Stomach smooth muscle (tissue), 2 donors: ENCODE data around the gene ZNF605.
A peak's percentile ranks its signal among the peaks of the same experiment; 100 is the strongest.
"Not testable (repeated sequence)": the region's sequence is repeated elsewhere in the genome, so short reads cannot be mapped to it uniquely, and the experiment has no call there.

ENCODE experiments used
- H3K27ac ChIP-seq: one replicate; pipeline ENCODE4 v1.7.0; 2013; ENCODE audit warnings: mild to moderate bottlenecking, low read length, inconsistent platforms
- H3K27me3 ChIP-seq, 2 donors: one replicate each; pipeline ENCODE4 v1.7.0; 2013; ENCODE audit warnings: low read length in 2 of 2; ENCODE audit not compliant: insufficient read depth in 2 of 2, control insufficient read depth in 1 of 2
- H3K36me3 ChIP-seq, 2 donors: one replicate each; pipeline ENCODE4 v1.7.0; 2013; ENCODE audit warnings: low read length in 2 of 2; ENCODE audit not compliant: control insufficient read depth in 2 of 2, insufficient read depth in 2 of 2
- H3K4me1 ChIP-seq: one replicate; pipeline ENCODE4 v1.7.0; 2013; ENCODE audit warnings: low read length; ENCODE audit not compliant: control insufficient read depth, insufficient read depth
- H3K4me3 ChIP-seq, 2 donors: one replicate each; pipeline ENCODE4 v1.7.0; 2013; ENCODE audit warnings: low read length in 2 of 2
- H3K9ac ChIP-seq, 2 donors: one replicate each; pipeline ENCODE4 v1.7.0; 2013; ENCODE audit warnings: low read length in 2 of 2, mild to moderate bottlenecking in 1 of 2
- H3K9me3 ChIP-seq, 2 donors: one replicate each; pipeline ENCODE4 v1.7.0; 2013; ENCODE audit warnings: low read length in 2 of 2; ENCODE audit not compliant: control insufficient read depth in 2 of 2
- donor health status: healthy.
- donor health status: Pancreatic carcinoma.

The ZNF605 gene

DNA sequence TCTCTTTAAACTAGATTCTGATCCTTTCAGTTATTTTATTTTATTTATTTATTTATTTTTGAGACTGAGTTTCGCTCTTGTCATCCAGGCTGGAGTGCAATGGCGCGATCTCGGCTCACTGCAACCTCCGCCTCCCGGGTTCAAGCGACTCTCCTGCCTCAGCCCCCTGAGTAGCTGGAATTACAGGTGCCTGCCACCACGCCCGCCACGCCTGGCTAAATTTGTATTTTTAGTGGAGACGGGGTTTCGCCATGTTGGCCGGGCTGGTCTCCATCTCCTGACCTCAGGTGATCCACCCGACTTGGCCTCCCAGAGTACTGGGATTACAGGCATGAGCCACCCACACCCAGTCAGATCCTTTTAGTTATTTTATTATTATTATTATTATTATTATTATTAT is 5.7 kb upstream of the ZNF605 start:
- H3K4me3 ChIP-seq, H3K9me3 ChIP-seq: not testable (repeated sequence)

GRCh38 chr12:132955094-132956010 is 754 bp downstream of the ZNF605 start:
- Histone ChIP-seq H3K9ac (peak overlapping the region; percentile 80 to 87), H3K4me1 (peaks cover 15% of the 10 kb centered on the region), H3K27ac (peak overlapping the region; percentile 67), H3K9me3 (peaks cover 1 to 8% of the 10 kb centered on the region in 2 donors), H3K27me3 (no peaks in the 10 kb centered on the region), H3K36me3 (no peaks in the 10 kb centered on the region), H3K4me3 (peak overlapping the region; percentile 85 to 97)

More for the DNA sequence above, 5.7 kb upstream of the ZNF605 start:
- H3K4me1 ChIP-seq, H3K36me3 ChIP-seq, H3K27me3 ChIP-seq, H3K27ac ChIP-seq, H3K9ac ChIP-seq: not testable (repeated sequence)

- H3K36me3 ChIP-seq = peaks cover 0 to 5% of the 10 kb centered on the region in 2 donors
- no peak overlapping the region for H3K27ac ChIP-seq
- H3K4me3 ChIP-seq = peak overlapping the region; percentile 85 to 97
- H3K9ac ChIP-seq = peak overlapping the region; percentile 80 to 87
- peaks cover 15% of the 10 kb centered on the region for H3K4me1 ChIP-seq
- H3K9me3 ChIP-seq = peaks cover 5 to 8% of the 10 kb centered on the region in 2 donors
- H3K27me3 ChIP-seq = no peaks in the 10 kb centered on the region
These were observed 1.5 kb downstream of the ZNF605 start for GRCh38 chr12:132954471-132955048.

- no peaks in the 10 kb centered on the region for H3K27me3 ChIP-seq
- H3K4me1 ChIP-seq = peaks cover 15% of the 10 kb centered on the region
- H3K4me3 ChIP-seq = no peak overlapping the region
- peaks cover 0 to 7% of the 10 kb centered on the region in 2 donors for H3K36me3 ChIP-seq
- peaks cover 5 to 8% of the 10 kb centered on the region in 2 donors for H3K9me3 ChIP-seq
- H3K9ac ChIP-seq = no peak overlapping the region
- no peak overlapping the region for H3K27ac ChIP-seq
These were observed 2.3 kb downstream of the ZNF605 start for GRCh38 chr12:132953771-132954170.

DNA sequence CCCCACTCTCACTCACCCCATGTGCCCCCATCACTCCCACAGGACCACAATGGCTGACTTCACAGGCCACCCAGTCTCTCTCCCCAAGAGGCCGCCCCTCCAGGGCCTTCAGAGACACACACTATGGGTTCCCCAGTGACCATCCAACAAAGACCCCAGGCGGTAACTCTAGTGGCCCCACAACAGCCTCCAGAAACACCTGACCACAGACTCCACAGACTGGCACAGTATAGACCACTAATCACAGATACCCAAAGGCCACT is 3.0 kb downstream of the ZNF605 start:
- no peak overlapping the region for H3K4me3 ChIP-seq

GRCh38 chr12:132952371-132953162 is 3.5 kb downstream of the ZNF605 start:
- Histone ChIP-seq H3K9me3 (peaks cover 5 to 8% of the 10 kb centered on the region in 2 donors), H3K9ac (no peak overlapping the region), H3K27me3 (no peaks in the 10 kb centered on the region), H3K36me3 (peaks cover 3 to 12% of the 10 kb centered on the region in 2 donors), H3K4me1 (peaks cover 15% of the 10 kb centered on the region), H3K4me3 (no peak overlapping the region), H3K27ac (no peak overlapping the region)

More for the DNA sequence above, 3.0 kb downstream of the ZNF605 start:
- H3K27me3 ChIP-seq = no peaks in the 10 kb centered on the region
- peaks cover 0 to 10% of the 10 kb centered on the region in 2 donors for H3K36me3 ChIP-seq
- H3K9ac ChIP-seq = no peak overlapping the region
- no peak overlapping the region for H3K27ac ChIP-seq
- H3K4me1 ChIP-seq = peaks cover 15% of the 10 kb centered on the region
- H3K9me3 ChIP-seq = peaks cover 5 to 8% of the 10 kb centered on the region in 2 donors

GRCh38 chr12:132951649-132952048 is 4.5 kb downstream of the ZNF605 start:
- Histone ChIP-seq H3K27me3 (no peaks in the 10 kb centered on the region), H3K4me3 (no peak overlapping the region)

DNA sequence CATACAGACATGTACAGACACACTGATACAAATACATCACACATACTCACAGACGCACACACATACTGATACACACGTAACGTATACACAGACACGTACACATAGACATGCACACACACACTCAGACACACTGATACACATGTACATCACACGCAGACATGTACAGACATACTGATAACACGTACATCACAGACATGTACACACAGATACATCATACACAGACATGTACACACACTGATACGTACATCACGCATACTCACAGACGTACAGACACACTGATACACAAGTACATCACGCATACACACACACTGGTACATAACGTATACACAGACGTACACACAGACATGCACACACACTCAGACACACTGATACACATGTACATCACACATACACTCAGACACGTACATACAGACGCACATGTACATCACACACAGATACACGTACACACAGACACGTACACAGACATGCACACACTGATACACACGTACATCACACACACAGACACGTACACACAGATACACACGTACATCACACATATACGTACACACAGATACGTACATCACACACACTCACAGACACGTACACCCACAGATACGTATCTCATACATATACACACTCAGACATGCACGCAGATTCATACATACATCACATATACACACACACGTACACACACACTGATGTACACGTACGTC is 5.1 kb downstream of the ZNF605 start:
- Histone ChIP-seq H3K27ac (no peak overlapping the region), H3K36me3 (peaks cover 4 to 14% of the 10 kb centered on the region in 2 donors), H3K27me3 (no peaks in the 10 kb centered on the region), H3K4me1 (peaks cover 11% of the 10 kb centered on the region), H3K4me3 (no peak overlapping the region), H3K9me3 (peaks cover 5 to 8% of the 10 kb centered on the region in 2 donors), H3K9ac (no peak overlapping the region)

More at GRCh38 chr12:132951649-132952048, 4.5 kb downstream of the ZNF605 start:
- peaks cover 11% of the 10 kb centered on the region for H3K4me1 ChIP-seq
- H3K36me3 ChIP-seq = peaks cover 3 to 12% of the 10 kb centered on the region in 2 donors
- H3K27ac ChIP-seq = no peak overlapping the region
- H3K9me3 ChIP-seq = peaks cover 5 to 8% of the 10 kb centered on the region in 2 donors
- H3K9ac ChIP-seq = no peak overlapping the region

DNA sequence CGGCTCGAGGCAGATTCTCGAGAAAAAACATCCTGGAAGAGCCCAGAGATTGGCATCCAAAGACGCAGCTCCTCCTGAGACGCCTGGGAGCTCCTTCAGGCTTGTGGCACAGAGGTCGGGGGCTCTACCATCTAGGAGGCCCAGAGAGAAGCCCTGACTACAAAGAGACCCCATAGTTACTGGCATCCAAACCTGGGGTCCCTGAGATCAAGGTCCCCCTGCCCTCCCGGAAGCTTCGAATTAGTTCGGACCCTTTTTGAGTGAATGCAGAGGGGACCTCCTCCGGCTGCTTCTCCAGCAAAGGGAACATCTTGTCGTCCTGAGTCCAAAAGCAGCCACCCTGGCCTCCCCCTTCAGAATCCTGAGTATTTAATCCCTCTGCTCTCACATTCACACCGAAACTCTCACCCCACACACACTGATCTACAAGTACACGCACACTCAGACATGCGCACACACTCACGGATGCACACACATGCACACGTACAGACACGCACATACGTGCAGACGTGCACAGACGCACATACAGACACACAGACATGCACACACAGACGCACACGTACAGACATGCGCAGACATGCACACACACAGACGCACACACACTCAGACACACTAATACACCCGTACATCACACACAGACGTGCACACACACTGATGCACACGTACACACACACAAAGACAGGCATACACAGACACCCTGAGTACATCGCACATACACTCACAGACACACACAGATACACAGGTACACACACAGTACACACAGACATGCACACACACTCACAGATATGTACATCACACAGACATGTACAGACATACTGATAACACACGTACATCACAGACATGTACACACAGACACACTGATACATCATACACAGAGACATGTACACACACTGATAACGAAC is 5.9 kb downstream of the ZNF605 start:
- peaks cover 6 to 17% of the 10 kb centered on the region in 2 donors for H3K36me3 ChIP-seq
- H3K27me3 ChIP-seq = no peaks in the 10 kb centered on the region
- peaks cover 5 to 8% of the 10 kb centered on the region in 2 donors for H3K9me3 ChIP-seq
- no peak overlapping the region for H3K4me3 ChIP-seq
- H3K9ac ChIP-seq = no peak overlapping the region
- H3K27ac ChIP-seq = no peak overlapping the region
- peaks cover 8% of the 10 kb centered on the region for H3K4me1 ChIP-seq
